Smooth muscle cell (in vitro differentiated cells): ENCODE results near the gene ERC2. TPM values are rescaled to one million over a fixed set of nuclear protein-coding genes. Genes with fewer than 3 reads are reported as not detected.

ENCODE experiments used
- DNase-seq: peaks from one replicate; lab custom pipeline; 2025; ENCODE audit not compliant: unreplicated experiment; lab: John Stamatoyannopoulos, UW
- H2AFZ ChIP-seq: fragments of 200-600 bp; sonication (generic); 2 replicates; pipeline ENCODE4 v1.6.0; 2016; ENCODE audit warnings: antibody characterized with exemption, low read depth, mild to moderate bottlenecking
- H3F3A ChIP-seq: fragments of 200-600 bp; sonication (generic); 2 replicates; pipeline ENCODE4 v1.6.0; 2017; ENCODE audit warnings: antibody characterized with exemption, low read depth
- H3K27ac ChIP-seq: fragments of 200-600 bp; sonication (generic); 2 replicates; pipeline ENCODE4 v1.5.1; 2016; ENCODE audit warnings: low read depth, mild to moderate bottlenecking
- H3K27me3 ChIP-seq: fragments of 200-600 bp; sonication (generic); 2 replicates; pipeline ENCODE4 v1.6.1; 2016; ENCODE audit warnings: low read depth, mild to moderate bottlenecking
- H3K36me3 ChIP-seq: fragments of 200-600 bp; sonication (generic); 2 replicates; pipeline ENCODE4 v1.5.1; 2016; ENCODE audit warnings: low read depth
- H3K4me1 ChIP-seq: fragments of 200-600 bp; sonication (generic); 2 replicates; pipeline ENCODE4 v1.5.1; 2016; ENCODE audit warnings: low read depth
- H3K4me2 ChIP-seq: fragments of 200-600 bp; sonication (generic); 2 replicates; pipeline ENCODE4 v1.6.0; 2016; ENCODE audit warnings: mild to moderate bottlenecking
- H3K4me3 ChIP-seq: fragments of 200-600 bp; sonication (generic); 2 replicates; pipeline ENCODE4 v1.5.1; 2016; ENCODE audit warnings: mild to moderate bottlenecking
- H3K79me2 ChIP-seq: fragments of 200-600 bp; sonication (generic); 2 replicates; pipeline ENCODE4 v1.6.0; 2016; ENCODE audit warnings: low read depth, mild to moderate bottlenecking
- H3K9ac ChIP-seq: fragments of 200-600 bp; sonication (generic); 2 replicates; pipeline ENCODE4 v1.6.0; 2016; ENCODE audit warnings: low read depth
- H3K9me3 ChIP-seq: fragments of 200-600 bp; sonication (generic); replicated peaks from 2 replicates; pipeline ENCODE4 v1.5.1; 2016; ENCODE audit warnings: low read depth
- H4K20me1 ChIP-seq: fragments of 200-600 bp; sonication (generic); 2 replicates; pipeline ENCODE4 v1.6.0; 2016; ENCODE audit warnings: low read depth
- WGBS: methylation state at CpG from one replicate; pipeline ENCODE4 v1.1.7; 2016; ENCODE audit warnings: low lambda C conversion rate; 5-methylcytosine and 5-hydroxymethylcytosine counted together
- polyA plus RNA-seq: library from polyadenylated mRNA; unstranded; fragments of >200 nt; fragmentation: Nextera tagmentation; extraction: Ambion mirVana; gene quantifications from 2 replicates; pipeline ENCODE4 v1.2.1, GENCODE V29; 2016
- total RNA-seq: library from RNA; depleted of rRNA; stranded (reverse); fragments of >200 nt; gene quantifications from 2 replicates; pipeline ENCODE4 v1.2.3, GENCODE V29; 2014
- TF ChIP-seq, protein P1 (sequence below): fragments of 200-600 bp; sonication (generic); IDR thresholded peaks from 2 replicates; pipeline ENCODE4 v1.5.1; 2017; ENCODE audit warnings: borderline replicate concordance, mild to moderate bottlenecking, antibody characterized with exemption; ENCODE audit not compliant: insufficient read depth, poor library complexity, severe bottlenecking

The ERC2 gene
- total and polyA plus RNA-seq, 2 experiments from 2014 or later: 1.1 TPM; not detected in 1

DNA sequence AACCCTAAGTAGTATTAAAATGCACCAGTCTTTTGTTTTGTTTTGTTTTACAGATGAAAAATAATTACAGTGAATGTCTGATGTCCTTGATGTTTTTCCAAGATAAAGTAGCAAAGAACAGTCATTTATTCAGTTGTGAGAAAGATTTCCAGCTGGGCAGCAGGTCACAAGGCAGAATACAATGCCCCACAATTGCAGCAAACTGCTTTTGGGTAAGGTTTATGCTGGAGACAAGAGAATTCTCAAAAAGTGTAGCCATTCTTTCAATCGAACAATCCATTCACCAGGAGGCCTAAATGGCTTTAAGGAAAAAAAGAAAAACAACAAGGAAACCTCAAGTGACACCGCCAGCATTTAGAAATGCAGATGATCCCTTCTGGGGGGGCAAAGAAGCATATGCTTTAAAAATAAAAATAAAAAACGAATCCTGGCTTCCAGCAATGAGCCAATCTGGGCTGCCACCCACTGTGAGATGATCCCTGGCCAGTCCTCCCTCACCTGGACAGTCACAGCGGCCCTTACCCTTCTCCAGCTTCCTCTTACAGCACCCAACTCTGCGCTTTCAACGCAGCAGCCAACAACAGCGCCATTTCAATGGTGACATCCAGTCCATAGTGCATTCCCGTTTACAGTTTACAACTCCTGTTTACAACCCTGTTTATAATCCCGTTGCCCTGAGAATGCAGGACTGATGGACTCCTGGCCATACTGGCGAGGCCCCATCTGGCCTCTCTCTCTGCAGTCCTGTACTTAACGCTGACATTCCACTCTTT, 955.5 kb downstream of the ERC2 start:
- H3K9me3 ChIP-seq: no peaks in the 10 kb centered on the region
- H3K27ac ChIP-seq: no peak overlapping the region
- H3F3A ChIP-seq: no peaks in the 10 kb centered on the region
- no peak overlapping the region for H3K9ac ChIP-seq
- H3K4me2 ChIP-seq: peak overlapping the region; percentile 36
- no peak overlapping the region for H2AFZ ChIP-seq
- no peaks in the 10 kb centered on the region for H4K20me1 ChIP-seq
- TF ChIP-seq, protein P1, sequence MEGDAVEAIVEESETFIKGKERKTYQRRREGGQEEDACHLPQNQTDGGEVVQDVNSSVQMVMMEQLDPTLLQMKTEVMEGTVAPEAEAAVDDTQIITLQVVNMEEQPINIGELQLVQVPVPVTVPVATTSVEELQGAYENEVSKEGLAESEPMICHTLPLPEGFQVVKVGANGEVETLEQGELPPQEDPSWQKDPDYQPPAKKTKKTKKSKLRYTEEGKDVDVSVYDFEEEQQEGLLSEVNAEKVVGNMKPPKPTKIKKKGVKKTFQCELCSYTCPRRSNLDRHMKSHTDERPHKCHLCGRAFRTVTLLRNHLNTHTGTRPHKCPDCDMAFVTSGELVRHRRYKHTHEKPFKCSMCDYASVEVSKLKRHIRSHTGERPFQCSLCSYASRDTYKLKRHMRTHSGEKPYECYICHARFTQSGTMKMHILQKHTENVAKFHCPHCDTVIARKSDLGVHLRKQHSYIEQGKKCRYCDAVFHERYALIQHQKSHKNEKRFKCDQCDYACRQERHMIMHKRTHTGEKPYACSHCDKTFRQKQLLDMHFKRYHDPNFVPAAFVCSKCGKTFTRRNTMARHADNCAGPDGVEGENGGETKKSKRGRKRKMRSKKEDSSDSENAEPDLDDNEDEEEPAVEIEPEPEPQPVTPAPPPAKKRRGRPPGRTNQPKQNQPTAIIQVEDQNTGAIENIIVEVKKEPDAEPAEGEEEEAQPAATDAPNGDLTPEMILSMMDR: no peak
- no peak for DNase-seq
- WGBS: 61% methylated on average over 11 of the region's 11 CpGs
- peaks cover 14% of the 10 kb centered on the region for H3K4me1 ChIP-seq
- no peaks in the 10 kb centered on the region for H3K79me2 ChIP-seq
- H3K4me3 ChIP-seq: no peak overlapping the region
- no peaks in the 10 kb centered on the region for H3K36me3 ChIP-seq
- no peaks in the 10 kb centered on the region for H3K27me3 ChIP-seq

DNA sequence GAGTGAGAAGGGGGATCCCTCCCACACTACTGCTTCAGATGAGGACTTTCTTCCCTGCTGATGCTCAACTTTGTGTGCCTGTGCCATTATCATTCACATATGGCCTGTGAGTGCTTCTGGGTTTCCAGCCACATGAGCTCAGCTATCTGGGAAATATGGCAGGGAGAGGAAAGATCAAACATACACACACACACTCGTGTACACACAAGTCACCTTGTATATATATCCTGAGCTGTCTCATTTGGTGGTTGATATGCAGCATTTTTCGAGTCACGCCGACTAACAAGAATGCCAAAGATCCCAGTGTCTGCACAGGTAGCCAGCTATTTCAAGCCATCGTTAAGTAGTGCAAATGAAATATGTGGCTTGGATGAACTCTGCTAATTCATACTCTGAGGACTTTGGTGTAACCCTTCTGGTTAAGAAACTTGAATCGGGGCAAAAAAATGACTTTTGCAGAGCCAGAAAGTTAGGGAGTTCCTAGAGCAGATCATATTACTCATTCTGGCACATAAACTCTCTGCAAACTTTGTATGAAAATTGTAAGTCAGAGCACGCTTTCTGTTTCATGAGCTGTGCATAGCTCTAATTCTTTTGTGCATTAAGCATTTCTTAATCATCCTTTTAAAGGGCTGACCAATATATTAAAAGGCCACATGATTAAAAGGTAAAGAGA, 956.2 kb downstream of the ERC2 start:
- Histone ChIP-seq H3F3A (no peaks in the 10 kb centered on the region), H3K4me2 (peak overlapping the region; percentile 36), H3K27me3 (no peaks in the 10 kb centered on the region), H3K4me3 (no peak overlapping the region), H2AFZ (no peak overlapping the region), H3K9ac (no peak overlapping the region), H3K4me1 (peaks cover 14% of the 10 kb centered on the region), H3K79me2 (no peaks in the 10 kb centered on the region), H3K36me3 (no peaks in the 10 kb centered on the region), H4K20me1 (no peaks in the 10 kb centered on the region), H3K9me3 (no peaks in the 10 kb centered on the region), H3K27ac (no peak overlapping the region)
- TF ChIP-seq, protein P1: no peak
- no peak for DNase-seq
- 61% methylated on average over 7 of the region's 7 CpGs for WGBS

DNA sequence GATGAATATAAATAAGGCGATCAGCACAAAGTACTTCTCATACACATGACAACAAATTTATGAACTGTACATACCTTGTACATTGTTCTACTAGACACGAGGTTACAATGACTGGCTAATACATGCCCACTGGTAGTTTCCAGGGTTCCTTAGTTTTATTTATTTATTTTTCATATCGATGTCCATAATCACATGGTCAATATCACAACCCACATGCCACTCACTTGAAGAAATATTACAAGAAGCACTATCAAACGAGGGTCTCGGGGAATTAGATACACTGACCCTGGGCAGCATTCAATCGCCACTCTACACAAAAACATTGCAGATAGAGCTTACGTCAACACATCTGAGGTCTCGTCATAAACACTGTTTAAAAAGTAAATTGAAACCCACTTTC, 959.9 kb downstream of the ERC2 start:
- TF ChIP-seq, protein P1: no peak
- 93% methylated on average over 8 of the region's 8 CpGs for WGBS

More for the DNA sequence above, 959.9 kb downstream of the ERC2 start:
- Histone ChIP-seq H3K36me3 (no peaks in the 10 kb centered on the region), H3K79me2 (no peaks in the 10 kb centered on the region), H2AFZ (no peak overlapping the region), H3K27ac (no peak overlapping the region), H3K4me2 (no peak overlapping the region), H4K20me1 (no peaks in the 10 kb centered on the region), H3K9ac (no peak overlapping the region), H3K4me1 (peaks cover 13% of the 10 kb centered on the region), H3K9me3 (no peaks in the 10 kb centered on the region), H3K27me3 (no peaks in the 10 kb centered on the region), H3K4me3 (no peak overlapping the region), H3F3A (no peaks in the 10 kb centered on the region)
- no peak for DNase-seq
